ENCODE results near the gene DMPK.

Gene DMPK

DNA sequence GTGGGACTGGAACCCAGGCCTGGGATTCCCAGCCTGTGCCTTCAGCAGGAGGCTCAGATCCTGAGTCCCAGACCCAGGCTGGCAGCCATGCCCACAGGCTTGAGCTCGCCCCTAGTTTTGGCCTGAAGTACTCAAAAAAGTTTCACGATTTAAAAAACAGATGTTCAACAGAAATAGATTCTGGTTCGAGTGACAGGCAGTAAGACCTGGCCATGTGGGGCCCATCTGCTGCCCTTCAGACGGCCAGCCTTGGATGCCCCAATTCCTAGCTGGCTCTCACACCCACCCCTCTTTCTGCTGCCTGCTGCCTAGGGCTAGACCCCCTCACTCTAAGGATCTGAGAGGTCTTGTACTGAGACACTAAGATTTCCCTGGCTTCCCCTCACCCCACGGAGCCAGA is 2.8 kb upstream of the DMPK start:
- FAIRE-seq = no peak

DNA sequence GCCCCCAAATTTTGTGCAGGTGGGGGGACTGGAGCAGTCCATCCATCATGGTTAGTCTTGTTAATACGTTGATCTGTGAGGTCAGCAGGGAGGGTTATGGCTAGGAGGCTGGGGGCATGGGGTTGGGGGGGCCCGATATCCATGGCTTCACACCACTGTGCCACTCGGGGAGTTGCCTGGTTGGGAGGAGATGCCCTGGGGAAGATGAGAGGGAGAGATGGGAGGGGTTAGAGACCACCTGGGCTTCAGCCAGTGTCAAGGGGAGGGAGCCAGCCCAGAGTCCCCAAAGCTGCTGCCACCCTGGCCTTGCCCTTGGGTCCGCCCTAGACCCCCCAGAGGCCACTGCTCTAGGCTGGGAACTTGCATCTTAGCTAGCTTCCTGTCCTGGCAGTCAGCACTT is 1.8 kb upstream of the DMPK start:
- FAIRE-seq = no peak

DNA sequence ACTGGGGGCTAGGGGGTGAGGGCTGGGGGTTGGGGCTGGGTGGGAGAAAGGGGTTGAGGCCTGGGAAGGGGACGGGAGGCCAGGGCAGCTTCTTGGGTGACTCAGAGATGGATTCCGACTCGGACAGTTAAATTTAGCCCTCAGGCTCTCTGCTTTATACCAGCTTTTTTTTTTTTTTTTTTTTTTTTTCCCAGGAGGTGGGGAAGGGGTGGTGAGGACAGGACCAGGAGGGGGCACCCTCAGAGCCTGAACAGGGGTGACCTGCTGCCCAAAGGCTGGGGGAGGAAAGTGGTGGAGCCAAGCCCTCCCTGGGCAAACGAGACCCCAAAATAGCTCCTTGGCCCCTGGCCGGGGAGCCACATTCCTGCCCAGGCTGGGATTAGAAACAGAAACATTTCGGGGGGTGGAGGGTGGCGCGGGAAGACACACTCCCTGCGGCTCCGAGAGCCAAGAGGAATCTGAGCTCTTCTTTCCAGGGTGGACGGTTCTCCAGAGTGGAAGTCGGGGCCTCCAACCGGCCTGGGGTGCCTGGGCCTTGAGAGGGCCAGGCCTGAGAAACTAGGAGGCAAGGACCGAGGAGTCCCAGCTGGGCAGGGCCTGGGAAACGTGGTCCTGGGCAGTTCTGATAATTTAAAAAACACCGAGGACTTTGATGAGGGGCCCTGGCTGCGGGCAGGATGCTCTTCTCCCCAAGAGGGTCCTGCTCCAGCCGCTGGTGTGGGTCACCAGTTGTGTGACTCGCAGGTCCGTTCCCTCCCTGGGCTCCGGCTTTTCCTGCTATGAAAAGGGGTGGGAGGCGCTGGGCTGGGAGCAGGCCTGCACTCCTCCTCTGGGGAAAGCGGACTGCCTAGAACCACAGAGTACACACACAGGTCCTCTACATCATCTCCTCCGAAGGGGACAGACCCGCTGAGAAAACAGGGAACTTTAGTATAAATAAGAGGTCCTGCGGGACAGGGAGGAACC is 813 bp upstream of the DMPK start:
- peak; percentile 53 for FAIRE-seq

DNA sequence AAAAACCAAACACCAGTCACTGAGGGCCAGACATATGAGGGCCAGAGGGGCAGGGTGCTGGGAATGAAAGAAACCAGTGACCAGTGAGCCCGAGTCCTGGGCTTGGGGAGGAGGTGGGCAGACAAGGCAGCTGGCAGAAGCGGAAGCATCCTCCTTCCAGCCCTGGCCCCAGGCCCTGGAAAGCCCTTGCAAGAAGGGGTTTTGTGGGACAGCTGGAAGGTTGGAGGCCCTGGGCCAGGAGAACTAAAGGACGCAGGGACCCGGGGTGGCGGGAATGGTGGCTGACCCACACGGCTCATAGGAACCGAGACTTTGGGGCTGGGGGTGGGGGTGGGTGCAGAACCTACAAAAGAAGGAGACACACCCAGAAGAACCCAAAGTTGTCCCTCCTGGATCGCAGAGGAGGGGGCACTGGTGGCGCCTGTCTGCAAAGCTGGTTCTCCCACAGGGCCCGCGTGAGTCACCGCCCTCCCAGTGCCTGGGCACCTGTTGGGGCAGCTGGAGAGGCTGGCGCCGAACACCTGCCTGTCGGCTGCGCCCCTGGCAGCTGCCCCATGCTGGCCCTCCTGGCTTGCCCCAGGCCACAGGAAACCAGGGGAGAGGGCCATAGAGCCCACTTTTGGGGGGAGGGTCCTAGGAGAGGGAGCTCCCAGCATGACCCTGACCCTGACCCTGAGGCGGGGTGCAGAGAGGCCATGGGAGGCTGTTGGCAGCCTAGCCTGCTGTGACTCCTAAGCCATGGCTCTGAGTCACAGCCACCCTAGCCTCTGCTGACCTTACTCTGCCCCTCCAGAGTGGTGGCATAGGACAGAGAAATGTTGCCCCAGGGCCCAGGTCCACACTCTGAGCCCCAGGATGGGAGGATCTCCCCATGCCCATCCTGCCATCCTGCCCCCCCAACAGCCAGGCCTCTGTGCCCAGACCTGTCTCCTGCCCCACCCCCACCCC is 802 bp downstream of the DMPK start:
- FAIRE-seq = no peak

DNA sequence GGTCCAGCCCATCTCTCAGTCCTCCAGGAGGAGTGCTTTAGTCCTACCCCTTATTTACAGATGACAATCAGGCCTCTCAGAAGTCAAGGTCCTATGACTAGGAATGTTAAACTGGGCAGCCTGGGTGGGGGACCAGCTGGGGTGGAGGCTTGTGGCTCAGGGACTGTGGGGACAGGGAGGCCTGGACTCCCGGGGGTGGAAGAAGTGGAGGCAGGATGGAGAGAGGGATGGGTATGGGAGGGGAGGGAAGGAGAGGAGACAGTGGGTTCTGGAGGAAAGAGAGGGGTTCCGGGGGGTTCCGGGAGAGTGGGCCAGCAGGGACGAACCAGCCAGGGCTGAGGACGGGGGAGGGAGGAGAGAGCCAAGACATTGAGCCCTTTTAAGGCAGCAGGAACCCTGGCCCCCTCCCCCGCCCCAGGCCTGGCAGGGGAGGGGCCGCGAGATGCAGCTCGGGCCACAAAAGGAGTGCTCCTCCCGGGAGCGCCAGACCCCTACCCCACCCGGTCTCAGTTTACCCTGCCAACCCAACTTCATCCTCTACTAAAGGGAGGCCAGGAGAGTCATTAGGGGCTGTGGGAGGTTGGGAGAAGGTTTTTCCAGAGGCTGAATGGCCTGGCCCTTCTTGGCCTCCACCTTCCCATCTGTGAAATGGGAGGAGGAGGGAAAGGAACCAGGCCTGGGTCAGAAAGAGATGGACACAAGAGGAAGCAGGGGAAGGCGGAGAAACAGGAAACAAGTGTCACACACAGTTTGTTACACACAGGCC is 1.7 kb downstream of the DMPK start:
- no peak for FAIRE-seq

DNA sequence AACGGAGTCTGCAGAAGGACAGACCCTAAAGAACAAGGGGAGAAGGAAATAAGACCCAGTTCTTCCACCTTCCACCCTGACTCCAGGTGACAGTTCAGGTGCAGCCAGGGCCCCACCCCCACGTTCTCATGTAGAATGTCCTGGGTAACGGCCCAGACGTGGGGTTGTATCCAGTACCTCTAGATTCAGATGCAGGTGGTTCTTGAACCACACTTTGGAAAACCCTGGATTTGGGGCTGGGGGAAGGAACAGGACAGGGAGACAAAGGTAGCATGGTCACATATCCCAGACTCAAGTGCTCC is 2.2 kb downstream of the DMPK start:
- FAIRE-seq = no peak

DNA sequence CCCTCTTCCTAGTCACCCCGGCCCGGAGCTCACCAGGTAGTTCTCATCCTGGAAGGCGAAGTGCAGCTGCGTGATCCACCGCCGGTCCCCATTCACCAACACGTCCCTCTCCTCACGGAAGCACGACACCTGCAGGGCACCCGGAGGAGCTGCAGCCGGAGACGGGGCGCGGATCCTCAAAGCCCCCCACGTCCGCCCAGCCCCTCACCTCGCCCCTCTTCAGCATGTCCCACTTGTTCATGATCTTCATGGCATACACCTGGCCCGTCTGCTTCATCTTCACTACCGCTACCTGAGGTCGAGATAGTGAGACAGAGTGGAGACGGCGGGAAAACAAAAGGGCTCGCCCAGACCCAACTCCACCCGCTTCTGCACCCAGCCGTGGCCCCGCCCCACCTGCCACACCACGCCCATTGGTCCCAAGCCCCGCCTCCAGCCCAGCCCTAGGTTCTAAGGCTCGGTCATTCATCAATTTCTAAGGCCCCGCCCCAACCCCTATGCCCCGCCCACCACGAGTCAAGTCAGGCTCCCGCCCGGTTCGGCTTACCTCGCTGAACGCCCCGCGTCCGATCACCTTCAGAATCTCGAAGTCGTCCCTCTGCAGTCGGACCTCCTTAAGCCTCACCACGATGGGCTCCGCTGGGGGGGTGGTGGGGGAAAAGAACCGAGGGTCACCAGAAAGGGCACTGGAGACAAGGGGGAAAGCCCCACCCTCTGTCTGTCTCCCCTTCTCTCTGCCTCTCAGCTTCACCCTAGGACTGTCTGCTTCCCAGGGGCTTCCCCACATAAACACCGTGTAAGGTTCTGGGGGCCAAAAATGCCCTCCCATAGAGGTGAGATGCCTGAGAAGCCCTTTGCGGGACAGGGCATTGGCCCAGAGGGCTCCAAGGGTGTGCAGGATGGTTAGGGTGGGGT is 2.8 kb downstream of the DMPK start:
- peak; percentile 88 for FAIRE-seq

DNA sequence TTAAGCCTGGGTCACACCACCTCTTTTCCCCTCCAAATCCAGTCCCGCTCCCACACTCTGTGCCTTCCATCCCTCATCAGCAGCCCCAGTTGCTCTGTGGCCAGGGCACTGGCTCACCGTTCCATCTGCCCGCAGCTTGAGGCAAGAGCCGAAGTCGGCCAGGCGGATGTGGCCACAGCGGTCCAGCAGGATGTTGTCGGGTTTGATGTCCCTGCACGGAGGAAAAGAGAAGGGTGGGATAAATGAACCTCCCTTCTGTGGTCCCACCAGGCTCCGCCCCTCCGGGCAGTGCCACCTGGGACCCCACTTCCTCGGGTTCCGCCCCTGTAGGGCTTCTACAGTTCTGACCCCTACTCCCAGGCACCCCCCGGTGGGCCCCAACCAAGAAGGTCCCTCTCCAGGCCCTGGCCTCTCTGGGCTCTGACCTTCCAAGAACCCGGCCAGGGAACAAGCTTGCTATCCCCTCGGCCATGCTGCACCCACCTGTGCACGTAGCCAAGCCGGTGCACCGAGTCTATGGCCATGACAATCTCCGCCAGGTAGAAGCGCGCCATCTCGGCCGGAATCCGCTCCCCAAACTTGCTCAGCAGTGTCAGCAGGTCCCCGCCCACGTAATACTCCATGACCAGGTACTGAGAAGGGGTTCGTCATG is 4.2 kb downstream of the DMPK start:
- FAIRE-seq = no peak

DNA sequence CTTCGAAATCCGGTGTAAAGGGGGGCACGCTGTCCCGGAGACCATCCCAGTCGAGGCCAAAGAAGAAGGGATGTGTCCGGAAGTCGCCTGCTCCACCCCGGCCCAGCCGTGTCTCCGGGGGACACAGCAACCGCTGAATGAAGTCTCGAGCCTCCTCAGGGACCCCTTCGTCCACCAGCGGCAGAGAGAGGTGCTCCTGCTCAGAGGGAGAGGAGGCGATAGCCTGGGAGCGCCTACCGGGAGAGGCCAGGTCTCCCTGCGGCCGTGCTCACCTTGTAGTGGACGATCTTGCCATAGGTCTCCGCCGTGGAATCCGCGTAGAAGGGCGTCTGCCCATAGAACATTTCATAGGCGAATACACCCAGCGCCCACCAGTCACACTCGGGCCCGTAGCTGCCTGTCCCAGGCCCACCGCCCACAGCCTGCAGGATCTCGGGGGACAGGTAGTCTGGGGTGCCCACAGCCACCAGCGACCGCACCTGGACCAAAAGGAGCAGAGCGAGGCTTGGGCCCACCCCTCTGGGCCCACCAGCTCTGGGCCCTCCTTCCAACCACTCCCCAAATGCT is 4.8 kb downstream of the DMPK start:
- FAIRE-seq = no peak

DNA sequence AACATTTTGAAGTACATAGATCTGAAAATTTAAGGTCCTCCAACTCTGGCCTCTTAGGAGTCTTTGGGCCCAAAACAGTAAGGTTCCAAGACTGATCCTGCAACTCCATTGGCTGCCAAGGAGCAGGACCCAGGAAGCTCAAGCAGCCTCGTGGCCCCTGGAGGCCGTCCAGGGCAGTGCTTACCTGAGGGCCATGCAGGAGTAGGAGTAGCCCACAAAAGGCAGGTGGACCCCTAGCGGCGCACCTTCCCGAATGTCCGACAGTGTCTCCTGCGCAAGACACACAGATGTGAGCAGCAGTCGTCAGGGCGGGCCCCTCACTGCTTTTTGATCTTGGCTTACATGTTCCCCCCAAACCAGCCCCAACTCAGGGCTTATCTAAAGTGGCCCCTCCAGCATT is 7.5 kb downstream of the DMPK start:
- no peak for FAIRE-seq

DNA sequence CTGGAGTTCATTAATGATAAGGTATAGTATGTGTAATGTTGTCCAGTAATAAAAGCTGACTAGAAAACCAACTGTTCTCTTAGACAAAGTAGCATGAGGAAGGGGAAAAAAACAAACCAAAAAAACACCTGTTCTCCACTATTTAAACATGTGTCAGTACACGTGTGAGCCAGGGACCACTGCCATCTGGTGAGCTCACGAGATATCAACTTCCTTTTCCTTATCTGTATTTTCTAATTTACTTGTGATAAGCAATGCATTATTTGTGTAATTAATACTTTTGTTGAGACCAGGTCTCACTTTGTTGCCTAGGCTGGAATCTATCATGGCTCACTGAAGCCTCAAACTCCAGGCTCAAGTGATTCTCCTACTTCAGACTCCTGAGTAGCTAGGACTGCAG is 8.9 kb downstream of the DMPK start:
- no peak for FAIRE-seq

DNA sequence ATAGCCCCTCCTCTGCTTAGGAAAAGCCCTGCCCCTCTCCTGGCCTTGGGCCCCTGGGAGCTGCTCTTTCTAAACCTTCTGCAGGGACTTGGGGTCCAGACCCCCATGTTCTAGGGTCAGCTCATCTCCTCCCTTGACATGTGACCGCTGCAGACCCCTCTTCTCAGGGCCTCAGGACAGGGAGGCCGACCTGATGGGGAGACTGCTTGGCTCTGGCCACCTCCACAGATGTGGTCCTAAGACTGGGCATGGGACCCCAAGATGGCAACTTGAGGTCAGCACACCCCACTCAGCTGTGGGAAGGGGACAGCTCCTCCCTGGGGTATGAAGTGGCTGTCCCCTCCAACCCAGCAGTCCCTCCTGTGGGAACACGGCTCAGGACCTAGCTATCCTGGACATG is 9.4 kb downstream of the DMPK start:
- no peak for FAIRE-seq

DNA sequence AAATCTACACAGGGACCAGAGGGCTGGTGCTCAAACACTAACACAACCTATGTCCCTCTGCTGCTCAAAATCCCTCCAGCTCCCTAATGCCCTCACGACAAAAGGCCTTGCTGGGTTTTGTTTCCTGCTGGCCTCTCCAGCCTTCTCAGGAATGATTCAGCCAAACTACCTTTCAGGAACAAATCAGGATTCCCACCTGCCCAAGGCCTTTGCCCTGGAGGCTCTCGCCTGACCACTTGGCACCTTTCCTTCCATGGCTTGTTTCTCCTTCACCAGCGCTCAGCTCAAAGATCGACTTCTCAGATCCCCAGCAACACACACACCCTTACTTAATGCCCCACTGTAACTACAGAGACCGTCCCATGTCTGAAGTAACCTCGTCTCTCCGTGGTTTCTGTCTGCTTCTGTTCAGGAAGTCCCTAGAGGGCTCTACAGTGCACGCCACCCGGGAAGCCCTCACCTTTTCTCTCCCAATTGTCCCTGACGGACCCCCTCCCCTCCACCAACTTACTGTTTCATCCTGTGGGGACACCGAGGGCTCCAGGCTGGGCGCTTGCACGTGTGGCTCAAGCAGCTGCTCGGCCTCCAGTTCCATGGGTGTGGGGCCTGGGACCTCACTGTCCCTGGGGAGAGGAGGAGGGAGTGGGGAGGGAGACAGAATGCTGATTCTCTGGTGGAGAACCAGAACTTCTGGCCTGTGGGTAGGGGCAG is 10.0 kb downstream of the DMPK start:
- FAIRE-seq = no peak

DNA sequence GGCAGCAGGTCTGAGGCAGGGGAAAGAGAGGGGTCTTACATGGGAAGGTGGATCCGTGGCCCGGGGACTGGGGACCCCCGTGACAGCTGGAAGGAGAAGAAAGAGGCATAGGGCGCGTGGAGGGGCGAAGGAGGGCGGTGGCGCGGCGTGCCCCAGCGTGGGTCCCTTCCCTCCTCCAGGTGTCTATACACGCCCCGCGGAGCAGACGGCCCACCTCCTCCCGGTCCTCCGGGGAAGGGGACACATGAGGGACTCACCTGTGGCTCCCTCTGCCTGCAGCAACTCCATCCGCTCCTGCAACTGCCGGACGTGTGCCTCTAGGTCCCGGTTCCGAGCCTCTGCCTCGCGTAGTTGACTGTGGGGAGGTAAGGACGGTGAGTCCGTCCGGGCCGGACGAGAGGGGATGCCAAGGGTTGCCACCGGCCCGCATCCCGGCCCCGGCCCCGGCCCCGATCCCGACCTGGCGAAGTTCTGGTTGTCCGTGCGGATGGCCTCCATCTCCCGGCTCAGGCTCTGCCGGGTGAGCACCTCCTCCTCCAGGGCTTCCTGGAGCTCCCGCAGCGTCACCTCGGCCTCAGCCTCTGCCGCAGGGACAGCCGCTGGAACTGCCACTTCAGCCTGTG is 10.9 kb downstream of the DMPK start:
- FAIRE-seq = no peak

DNA sequence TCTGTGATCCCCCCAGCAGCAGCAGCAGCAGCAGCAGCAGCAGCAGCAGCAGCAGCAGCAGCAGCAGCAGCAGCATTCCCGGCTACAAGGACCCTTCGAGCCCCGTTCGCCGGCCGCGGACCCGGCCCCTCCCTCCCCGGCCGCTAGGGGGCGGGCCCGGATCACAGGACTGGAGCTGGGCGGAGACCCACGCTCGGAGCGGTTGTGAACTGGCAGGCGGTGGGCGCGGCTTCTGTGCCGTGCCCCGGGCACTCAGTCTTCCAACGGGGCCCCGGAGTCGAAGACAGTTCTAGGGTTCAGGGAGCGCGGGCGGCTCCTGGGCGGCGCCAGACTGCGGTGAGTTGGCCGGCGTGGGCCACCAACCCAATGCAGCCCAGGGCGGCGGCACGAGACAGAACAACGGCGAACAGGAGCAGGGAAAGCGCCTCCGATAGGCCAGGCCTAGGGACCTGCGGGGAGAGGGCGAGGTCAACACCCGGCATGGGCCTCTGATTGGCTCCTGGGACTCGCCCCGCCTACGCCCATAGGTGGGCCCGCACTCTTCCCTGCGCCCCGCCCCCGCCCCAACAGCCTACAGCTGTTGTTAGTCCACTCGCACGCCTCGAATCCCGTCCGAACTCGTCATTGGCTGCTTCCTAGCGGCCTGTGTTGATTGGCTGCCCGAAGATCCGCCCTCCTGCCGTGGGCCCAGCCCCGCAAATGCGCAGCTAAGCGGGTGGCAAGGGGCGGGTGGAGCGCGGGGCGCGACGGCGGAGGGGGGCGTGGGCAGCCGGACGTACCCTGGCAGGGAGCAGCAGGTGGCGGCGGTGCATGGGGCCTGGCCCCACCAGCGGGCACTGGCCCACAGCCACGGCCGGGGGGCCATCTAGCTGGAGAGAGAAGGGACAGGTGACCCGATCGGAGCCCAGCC is 11.8 kb downstream of the DMPK start:
- peak; percentile 99 for FAIRE-seq

DNA sequence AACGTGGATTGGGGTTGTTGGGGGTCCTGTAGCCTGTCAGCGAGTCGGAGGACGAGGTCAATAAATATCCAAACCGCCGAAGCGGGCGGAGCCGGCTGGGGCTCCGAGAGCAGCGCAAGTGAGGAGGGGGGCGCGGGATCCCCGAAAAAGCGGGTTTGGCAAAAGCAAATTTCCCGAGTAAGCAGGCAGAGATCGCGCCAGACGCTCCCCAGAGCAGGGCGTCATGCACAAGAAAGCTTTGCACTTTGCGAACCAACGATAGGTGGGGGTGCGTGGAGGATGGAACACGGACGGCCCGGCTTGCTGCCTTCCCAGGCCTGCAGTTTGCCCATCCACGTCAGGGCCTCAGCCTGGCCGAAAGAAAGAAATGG is 12.5 kb downstream of the DMPK start:
- FAIRE-seq = no peak

DNA sequence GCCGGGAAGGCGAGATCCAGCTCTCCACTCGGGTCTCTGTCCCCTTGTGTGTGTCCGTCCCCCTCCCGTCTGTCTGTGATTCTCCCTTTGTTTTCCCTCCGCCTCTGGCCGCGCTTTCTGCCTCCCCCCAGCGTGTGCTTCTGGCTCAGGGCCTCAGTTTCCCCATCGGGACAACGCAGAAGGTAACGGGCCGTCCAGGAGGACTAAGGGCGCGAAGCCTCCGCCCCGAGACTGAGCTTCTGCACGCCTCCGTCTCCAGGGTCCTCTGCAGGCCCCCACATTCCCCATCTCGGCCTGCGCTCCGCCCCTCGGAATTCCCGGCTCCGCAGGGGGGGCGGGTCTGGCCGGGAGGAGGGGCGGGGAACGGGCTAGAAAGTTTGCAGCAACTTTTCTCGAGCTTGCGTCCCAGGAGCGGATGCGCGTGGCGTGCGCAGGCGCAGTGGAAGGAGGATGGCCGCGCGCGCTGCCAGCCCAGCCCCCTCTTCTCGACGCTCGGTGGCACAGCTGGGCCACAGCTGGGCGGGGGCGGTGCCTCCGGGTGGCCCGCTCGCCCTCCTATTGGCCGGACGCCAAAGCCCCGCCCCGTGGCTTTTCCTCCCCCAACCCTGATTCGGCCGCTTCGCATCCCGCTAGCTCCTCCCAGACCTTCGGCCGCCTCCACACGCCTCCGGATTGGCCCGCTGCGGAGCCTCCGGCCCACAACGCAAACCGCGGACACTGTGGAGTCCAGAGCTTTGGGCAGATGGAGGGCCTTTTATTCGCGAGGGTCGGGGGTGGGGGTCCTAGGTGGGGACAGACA is 13.1 kb downstream of the DMPK start, which contains the start of gene SIX5:
SIX5 (minus strand) TSS at position 269 of the 799 bp plus-strand sequence. CDS start 408 bp downstream, outside the sequence.
- FAIRE-seq = peak; percentile 98

DNA sequence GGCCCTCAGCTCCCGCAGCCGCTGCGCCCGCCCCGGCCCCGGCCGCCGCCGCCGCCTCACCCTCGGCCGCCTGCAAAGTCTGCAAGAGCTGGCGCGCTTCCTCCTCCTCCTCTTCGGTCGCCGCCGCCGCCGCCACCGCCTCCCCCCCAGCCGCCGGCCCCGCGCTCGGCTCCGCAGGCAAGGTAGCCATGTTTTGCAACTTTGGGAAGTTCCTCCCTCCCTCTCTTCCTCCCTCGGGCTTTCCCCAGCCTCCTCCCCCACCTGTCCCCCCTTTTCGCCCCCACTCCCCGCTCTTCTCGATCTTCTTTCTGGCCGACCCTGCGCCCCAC is 13.7 kb downstream of the DMPK start:
- no peak for FAIRE-seq
